Chondrocyte (in vitro differentiated cells): ENCODE results near the gene PCDHA13. TPM values are rescaled to one million over a fixed set of nuclear protein-coding genes. Genes with fewer than 3 reads are reported as not detected.
"Not testable (repeated sequence)": the region's sequence is repeated elsewhere in the genome, so short reads cannot be mapped to it uniquely, and the experiment has no call there.

Experiments
- DNase-seq: peaks from one replicate; pipeline ENCODE4 v3.0.0; 2021; ENCODE audit warnings: mixed read lengths, low spot score
- H3K27ac Mint-ChIP-seq: one replicate; pipeline ENCODE4 v1.8.0; 2021; ENCODE audit warnings: mild to moderate bottlenecking, moderate library complexity, mixed read lengths; ENCODE audit not compliant: unreplicated experiment
- H3K27me3 Mint-ChIP-seq: 2 replicates; pipeline ENCODE4 v1.8.0; 2021; ENCODE audit warnings: low read depth, mixed read lengths
- H3K36me3 Mint-ChIP-seq: 2 replicates; pipeline ENCODE4 v1.8.0; 2021; ENCODE audit warnings: low read depth, mixed read lengths
- H3K4me1 Mint-ChIP-seq: 2 replicates; pipeline ENCODE4 v1.8.0; 2021; ENCODE audit warnings: low read depth, mild to moderate bottlenecking, mixed read lengths
- H3K4me3 Mint-ChIP-seq: one replicate; pipeline ENCODE4 v1.8.0; 2021; ENCODE audit warnings: mild to moderate bottlenecking, moderate library complexity, mixed read lengths; ENCODE audit not compliant: unreplicated experiment
- H3K9me3 Mint-ChIP-seq: 2 replicates; pipeline ENCODE4 v1.8.0; 2021; ENCODE audit warnings: low read depth, mixed read lengths
- total RNA-seq: library from RNA; stranded (reverse); gene quantifications from 3 replicates; pipeline ENCODE4 v1.2.1, GENCODE V29; 2021
- TF ChIP-seq, protein P1 (sequence below): fragments of 200-600 bp; sonication (generic); IDR thresholded peaks from 2 replicates; pipeline ENCODE4 v1.5.0; 2021; ENCODE audit warnings: antibody characterized with exemption, mild to moderate bottlenecking, moderate library complexity

PCDHA13 gene
- total RNA-seq, 1 donor from 2014 or later, result 1.3 TPM

DNA sequence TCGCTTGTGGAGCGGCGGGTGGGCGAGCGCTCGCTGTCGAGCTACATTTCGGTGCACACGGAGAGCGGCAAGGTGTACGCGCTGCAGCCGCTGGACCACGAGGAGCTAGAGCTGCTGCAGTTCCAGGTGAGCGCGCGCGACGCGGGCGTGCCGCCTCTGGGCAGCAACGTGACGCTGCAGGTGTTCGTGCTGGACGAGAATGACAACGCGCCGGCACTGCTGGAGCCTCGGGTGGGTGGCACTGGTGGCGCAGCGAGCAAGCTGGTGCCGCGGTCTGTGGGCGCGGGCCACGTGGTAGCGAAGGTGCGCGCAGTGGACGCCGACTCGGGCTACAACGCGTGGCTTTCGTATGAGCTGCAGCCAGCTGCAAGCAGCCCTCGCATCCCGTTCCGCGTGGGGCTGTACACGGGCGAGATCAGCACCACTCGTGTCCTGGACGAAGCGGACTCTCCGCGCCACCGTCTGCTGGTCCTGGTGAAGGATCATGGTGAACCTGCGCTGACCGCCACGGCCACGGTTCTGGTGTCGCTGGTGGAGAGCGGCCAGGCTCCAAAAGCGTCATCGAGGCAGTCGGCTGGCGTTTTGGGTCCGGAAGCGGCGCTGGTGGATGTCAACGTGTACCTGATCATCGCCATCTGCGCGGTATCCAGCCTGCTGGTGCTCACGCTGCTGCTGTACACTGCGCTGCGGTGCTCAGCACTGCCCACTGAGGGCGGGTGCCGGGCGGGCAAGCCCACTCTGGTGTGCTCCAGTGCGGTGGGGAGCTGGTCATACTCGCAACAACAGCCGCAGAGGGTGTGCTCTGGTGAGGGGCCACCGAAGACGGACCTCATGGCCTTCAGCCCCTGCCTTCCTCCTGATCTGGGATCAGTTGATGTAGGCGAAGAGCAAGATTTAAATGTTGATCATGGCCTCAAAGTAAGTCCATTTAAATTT is 38.9 kb upstream of the PCDHA13 start:
- TF ChIP-seq, protein P1, sequence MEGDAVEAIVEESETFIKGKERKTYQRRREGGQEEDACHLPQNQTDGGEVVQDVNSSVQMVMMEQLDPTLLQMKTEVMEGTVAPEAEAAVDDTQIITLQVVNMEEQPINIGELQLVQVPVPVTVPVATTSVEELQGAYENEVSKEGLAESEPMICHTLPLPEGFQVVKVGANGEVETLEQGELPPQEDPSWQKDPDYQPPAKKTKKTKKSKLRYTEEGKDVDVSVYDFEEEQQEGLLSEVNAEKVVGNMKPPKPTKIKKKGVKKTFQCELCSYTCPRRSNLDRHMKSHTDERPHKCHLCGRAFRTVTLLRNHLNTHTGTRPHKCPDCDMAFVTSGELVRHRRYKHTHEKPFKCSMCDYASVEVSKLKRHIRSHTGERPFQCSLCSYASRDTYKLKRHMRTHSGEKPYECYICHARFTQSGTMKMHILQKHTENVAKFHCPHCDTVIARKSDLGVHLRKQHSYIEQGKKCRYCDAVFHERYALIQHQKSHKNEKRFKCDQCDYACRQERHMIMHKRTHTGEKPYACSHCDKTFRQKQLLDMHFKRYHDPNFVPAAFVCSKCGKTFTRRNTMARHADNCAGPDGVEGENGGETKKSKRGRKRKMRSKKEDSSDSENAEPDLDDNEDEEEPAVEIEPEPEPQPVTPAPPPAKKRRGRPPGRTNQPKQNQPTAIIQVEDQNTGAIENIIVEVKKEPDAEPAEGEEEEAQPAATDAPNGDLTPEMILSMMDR, result no peak
- no peak overlapping the region for H3K4me3 Mint-ChIP-seq
- peaks cover 17% of the 10 kb centered on the region for H3K9me3 Mint-ChIP-seq
- DNase-seq, result no peak
- peaks cover 11% of the 10 kb centered on the region for H3K36me3 Mint-ChIP-seq
- no peak overlapping the region for H3K27ac Mint-ChIP-seq
- no peaks in the 10 kb centered on the region for H3K4me1 Mint-ChIP-seq
- H3K27me3 Mint-ChIP-seq, result no peaks in the 10 kb centered on the region

DNA sequence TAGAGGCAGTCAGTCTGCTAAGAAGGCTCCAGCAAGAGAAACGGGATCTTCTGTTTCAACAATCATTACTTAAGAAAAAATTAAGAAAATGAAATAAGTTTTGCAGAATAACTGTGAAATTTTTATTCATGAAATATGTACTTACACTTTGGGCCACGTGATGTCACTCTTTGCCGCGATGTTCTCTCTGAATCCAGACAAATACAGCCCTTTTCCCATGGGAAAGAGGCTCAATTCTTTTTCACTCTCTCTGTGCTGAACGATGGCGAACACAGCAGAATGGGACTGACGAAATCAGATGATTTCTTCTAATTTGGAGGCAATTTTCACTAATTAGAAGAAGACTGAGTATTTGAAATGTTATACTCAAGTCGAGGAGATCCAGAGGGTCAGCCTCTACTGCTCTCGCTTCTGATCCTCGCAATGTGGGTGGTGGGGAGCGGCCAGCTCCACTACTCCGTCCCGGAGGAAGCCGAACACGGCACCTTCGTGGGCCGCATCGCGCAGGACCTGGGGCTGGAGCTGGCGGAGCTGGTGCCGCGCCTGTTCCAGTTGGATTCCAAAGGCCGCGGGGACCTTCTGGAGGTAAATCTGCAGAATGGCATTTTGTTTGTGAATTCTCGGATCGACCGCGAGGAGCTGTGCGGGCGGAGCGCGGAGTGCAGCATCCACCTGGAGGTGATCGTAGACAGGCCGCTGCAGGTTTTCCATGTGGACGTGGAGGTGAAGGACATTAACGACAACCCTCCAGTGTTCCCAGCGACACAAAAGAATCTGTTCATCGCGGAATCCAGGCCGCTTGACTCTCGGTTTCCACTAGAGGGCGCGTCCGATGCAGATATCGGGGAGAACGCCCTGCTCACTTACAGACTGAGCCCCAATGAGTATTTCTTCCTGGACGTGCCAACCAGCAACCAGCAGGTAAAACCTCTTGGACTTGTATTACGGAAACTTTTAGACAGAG is 33.5 kb upstream of the PCDHA13 start, which contains the start of gene PCDHA9:
PCDHA9 (plus strand) TSS at position 244 of the 964 bp plus-strand sequence; CDS start at position 358, 114 bp downstream.
- not testable (repeated sequence) for H3K9me3 Mint-ChIP-seq, H3K4me1 Mint-ChIP-seq, H3K27ac Mint-ChIP-seq, H3K27me3 Mint-ChIP-seq, DNase-seq, H3K36me3 Mint-ChIP-seq
- H3K4me3 Mint-ChIP-seq, result peak within 1 kb of the TSS; percentile 52

DNA sequence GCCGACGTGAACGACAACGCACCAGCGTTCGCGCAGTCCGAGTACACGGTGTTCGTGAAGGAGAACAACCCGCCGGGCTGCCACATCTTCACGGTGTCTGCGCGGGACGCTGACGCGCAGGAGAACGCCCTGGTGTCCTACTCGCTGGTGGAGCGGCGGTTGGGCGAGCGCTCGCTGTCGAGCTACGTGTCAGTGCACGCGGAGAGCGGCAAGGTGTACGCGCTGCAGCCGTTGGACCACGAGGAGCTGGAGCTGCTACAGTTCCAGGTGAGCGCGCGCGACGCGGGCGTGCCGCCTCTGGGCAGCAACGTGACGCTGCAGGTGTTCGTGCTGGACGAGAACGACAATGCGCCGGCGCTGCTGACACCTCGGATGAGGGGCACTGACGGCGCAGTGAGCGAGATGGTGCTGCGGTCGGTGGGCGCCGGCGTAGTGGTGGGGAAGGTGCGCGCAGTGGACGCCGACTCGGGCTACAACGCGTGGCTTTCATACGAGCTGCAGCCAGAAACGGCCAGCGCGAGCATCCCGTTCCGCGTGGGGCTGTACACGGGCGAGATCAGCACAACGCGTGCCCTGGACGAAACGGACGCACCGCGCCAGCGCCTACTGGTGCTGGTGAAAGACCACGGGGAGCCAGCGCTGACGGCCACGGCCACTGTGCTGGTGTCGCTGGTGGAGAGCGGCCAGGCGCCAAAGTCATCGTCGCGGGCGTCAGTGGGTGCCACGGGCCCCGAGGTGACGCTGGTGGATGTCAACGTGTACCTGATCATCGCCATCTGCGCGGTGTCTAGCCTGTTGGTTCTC is 31.9 kb upstream of the PCDHA13 start:
- DNase-seq, H3K27ac Mint-ChIP-seq, H3K9me3 Mint-ChIP-seq, H3K27me3 Mint-ChIP-seq, H3K4me1 Mint-ChIP-seq, H3K36me3 Mint-ChIP-seq, H3K4me3 Mint-ChIP-seq: not testable (repeated sequence)

DNA sequence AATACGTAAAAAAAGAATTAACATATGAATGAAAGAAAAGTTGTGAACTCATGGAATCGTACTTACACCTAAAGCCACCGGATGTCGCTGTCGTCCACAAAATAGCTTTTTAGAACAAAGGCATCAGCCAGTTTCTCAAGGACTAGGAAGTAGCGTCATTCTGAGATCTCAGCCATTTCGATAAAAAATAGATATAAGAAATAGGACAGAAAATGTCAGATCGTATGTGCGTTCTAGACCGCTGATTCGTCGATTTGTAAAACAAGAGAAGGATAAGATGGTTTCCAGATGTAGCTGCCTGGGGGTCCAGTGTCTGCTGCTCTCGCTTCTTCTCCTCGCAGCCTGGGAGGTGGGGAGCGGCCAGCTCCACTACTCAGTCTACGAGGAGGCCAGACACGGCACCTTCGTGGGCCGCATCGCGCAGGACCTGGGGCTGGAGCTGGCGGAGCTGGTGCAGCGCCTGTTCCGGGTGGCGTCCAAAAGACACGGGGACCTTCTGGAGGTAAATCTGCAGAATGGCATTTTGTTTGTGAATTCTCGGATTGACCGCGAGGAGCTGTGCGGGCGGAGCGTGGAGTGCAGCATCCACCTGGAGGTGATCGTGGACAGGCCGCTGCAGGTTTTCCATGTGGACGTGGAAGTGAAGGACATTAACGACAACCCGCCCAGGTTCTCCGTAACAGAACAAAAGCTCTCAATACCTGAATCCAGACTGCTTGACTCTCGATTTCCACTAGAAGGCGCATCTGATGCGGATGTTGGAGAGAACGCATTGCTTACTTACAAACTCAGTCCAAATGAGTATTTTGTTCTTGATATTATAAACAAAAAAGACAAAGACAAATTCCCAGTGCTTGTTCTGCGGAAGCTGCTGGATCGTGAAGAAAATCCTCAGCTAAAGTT is 25.9 kb upstream of the PCDHA13 start, which contains the start of gene PCDHA10:
PCDHA10 (plus strand) TSS at position 126 of the 903 bp plus-strand sequence; CDS start at position 278, 152 bp downstream.
- H3K9me3 Mint-ChIP-seq, result peaks cover 8% of the 10 kb centered on the region
- peaks cover 8% of the 10 kb centered on the region for H3K4me1 Mint-ChIP-seq
- no peaks in the 10 kb centered on the region for H3K27me3 Mint-ChIP-seq
- no peak for DNase-seq
- H3K27ac Mint-ChIP-seq, result peak within 1 kb of the TSS; percentile 92
- TF ChIP-seq, protein P1, result peak; percentile 75
- peak within 1 kb of the TSS; percentile 73 for H3K4me3 Mint-ChIP-seq
- H3K36me3 Mint-ChIP-seq, result peaks cover 18% of the 10 kb centered on the region

DNA sequence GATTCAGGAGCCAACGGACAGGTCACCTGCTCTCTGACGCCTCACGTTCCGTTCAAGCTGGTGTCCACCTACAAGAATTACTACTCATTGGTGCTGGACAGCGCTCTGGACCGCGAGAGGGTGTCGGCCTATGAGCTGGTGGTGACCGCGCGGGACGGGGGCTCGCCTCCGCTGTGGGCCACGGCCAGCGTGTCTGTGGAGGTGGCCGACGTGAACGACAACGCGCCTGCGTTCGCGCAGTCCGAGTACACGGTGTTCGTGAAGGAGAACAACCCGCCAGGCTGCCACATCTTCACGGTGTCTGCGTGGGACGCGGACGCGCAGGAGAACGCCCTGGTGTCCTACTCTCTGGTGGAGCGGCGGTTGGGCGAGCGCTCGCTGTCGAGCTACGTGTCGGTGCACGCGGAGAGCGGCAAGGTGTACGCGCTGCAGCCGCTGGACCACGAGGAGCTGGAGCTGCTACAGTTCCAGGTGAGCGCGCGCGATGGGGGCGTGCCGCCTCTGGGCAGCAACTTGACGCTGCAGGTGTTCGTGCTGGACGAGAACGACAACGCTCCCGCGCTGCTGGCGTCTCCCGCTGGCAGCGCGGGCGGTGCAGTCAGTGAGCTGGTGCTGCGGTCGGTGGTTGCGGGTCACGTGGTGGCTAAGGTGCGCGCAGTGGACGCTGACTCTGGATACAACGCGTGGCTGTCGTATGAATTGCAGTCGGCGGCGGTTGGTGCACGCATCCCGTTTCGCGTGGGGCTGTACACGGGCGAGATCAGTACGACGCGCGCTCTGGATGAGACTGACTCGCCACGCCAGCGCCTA is 24.5 kb upstream of the PCDHA13 start:
- H3K4me3 Mint-ChIP-seq, result no peak overlapping the region
- peaks cover 26% of the 10 kb centered on the region for H3K36me3 Mint-ChIP-seq
- peaks cover 15% of the 10 kb centered on the region for H3K9me3 Mint-ChIP-seq
- H3K4me1 Mint-ChIP-seq, result peaks cover 8% of the 10 kb centered on the region
- H3K27me3 Mint-ChIP-seq, result no peaks in the 10 kb centered on the region
- DNase-seq, result peak; percentile 92
- TF ChIP-seq, protein P1, result no peak
- no peak overlapping the region for H3K27ac Mint-ChIP-seq
